CD4-positive, CD25-positive, alpha-beta regulatory T cell (primary cell): Measurements from ENCODE around the gene LRRC49. TPM values are rescaled to one million over a fixed set of nuclear protein-coding genes. Genes with fewer than 3 reads are reported as not detected.

Experiments used
- ATAC-seq, 2 donors: fragments of 150-1000 bp; cut with Tn5 transposase; one replicate each; pipeline ENCODE4 v1.10.0; 2021; ENCODE audit warnings: low read depth in 2 of 2, moderate number of reproducible peaks in 2 of 2, moderate library complexity in 1 of 2
- DNase-seq, 3 donors: peaks; one replicate each; pipeline versions ENCODE4 v3.0.0 to v3.0.0-alpha.2; 2012 to 2022; ENCODE audit warnings: mixed read lengths in 1 of 3
- H3K27ac ChIP-seq: one replicate; pipeline ENCODE4 v1.7.0; 2013; ENCODE audit warnings: mild to moderate bottlenecking, low read length; ENCODE audit not compliant: insufficient read depth, poor library complexity, severe bottlenecking
- H3K27me3 ChIP-seq: one replicate; pipeline ENCODE4 v1.7.0; 2013; ENCODE audit warnings: low read length; ENCODE audit not compliant: control insufficient read depth, insufficient read depth
- H3K36me3 ChIP-seq: one replicate; pipeline ENCODE4 v1.7.0; 2013; ENCODE audit warnings: mild to moderate bottlenecking, low read length, moderate library complexity; ENCODE audit not compliant: control insufficient read depth, insufficient read depth
- H3K4me1 ChIP-seq: 2 replicates; pipeline ENCODE4 v1.7.0; 2013; ENCODE audit warnings: mild to moderate bottlenecking, low read length; ENCODE audit not compliant: insufficient read depth, control insufficient read depth, poor library complexity, severe bottlenecking
- H3K4me3 ChIP-seq: one replicate; pipeline ENCODE4 v1.7.0; 2013; ENCODE audit warnings: low read depth, mild to moderate bottlenecking, low read length, moderate library complexity
- H3K9me3 ChIP-seq, 2 experiments: 1 replicate in 1 of 2; 2 replicates in 1 of 2; pipeline ENCODE4 v1.7.0; 2013; ENCODE audit warnings: low read length in 2 of 2, mild to moderate bottlenecking in 1 of 2, moderate library complexity in 1 of 2; ENCODE audit not compliant: control insufficient read depth in 2 of 2
- H3K27ac Mint-ChIP-seq, 3 donors: one replicate each; pipeline ENCODE4 v1.8.0; 2020 to 2022; ENCODE audit warnings: mild to moderate bottlenecking in 3 of 3, mixed read lengths in 3 of 3, moderate library complexity in 2 of 3
- H3K27me3 Mint-ChIP-seq: one replicate; pipeline ENCODE4 v1.8.0; 2022; ENCODE audit warnings: mild to moderate bottlenecking, mixed read lengths
- H3K36me3 Mint-ChIP-seq: one replicate; pipeline ENCODE4 v1.8.0; 2020; ENCODE audit warnings: mixed read lengths
- H3K4me1 Mint-ChIP-seq, 4 donors: one replicate each; pipeline ENCODE4 v1.8.0; 2020 to 2022; ENCODE audit warnings: mixed read lengths in 4 of 4, mild to moderate bottlenecking in 1 of 4
- H3K4me3 Mint-ChIP-seq, 4 donors: one replicate each; pipeline ENCODE4 v1.8.0; 2020 to 2022; ENCODE audit warnings: mild to moderate bottlenecking in 4 of 4, mixed read lengths in 4 of 4, moderate library complexity in 3 of 4
- H3K9me3 Mint-ChIP-seq, 7 donors: one replicate each; pipeline ENCODE4 v1.8.0; 2020 to 2022; ENCODE audit warnings: mixed read lengths in 7 of 7, mild to moderate bottlenecking in 3 of 7, moderate library complexity in 2 of 7
- polyA plus RNA-seq, 4 donors: library from polyadenylated mRNA; unstranded; fragments of 300-500 nt; fragmentation: Illumina TruSeq; gene quantifications; one replicate each; pipeline ENCODE4 v1.2.3, GENCODE V29; 2021
- total RNA-seq: library from RNA; stranded (reverse); gene quantifications from one replicate; pipeline ENCODE4 v1.2.3, GENCODE V29; 2022

LRRC49 gene
- total and polyA plus RNA-seq, 5 donors from 2014 or later, result 0.34 TPM; not detected in 4

- peaks cover 6% of the 10 kb centered on the region for H3K27me3 ChIP-seq
- H3K27me3 Mint-ChIP-seq, result peaks cover 9% of the 10 kb centered on the region
- no peaks in the 10 kb centered on the region for H3K36me3 Mint-ChIP-seq
- peaks cover 0 to 6% (median 0%) of the 10 kb centered on the region in 7 donors for H3K9me3 Mint-ChIP-seq
- H3K36me3 ChIP-seq, result no peaks in the 10 kb centered on the region
- H3K9me3 ChIP-seq, result peaks cover 0 to 3% of the 10 kb centered on the region in 2 experiments
- H3K4me3 Mint-ChIP-seq, result no peak overlapping the region
- no peak overlapping the region for H3K4me3 ChIP-seq
- no peak overlapping the region for H3K27ac ChIP-seq
- no peaks in the 10 kb centered on the region for H3K4me1 Mint-ChIP-seq
- ATAC-seq (no peak), DNase-seq (no peak)
- H3K27ac Mint-ChIP-seq, result peak overlapping the region in 1 of 3 donors; percentile 27
- no peaks in the 10 kb centered on the region for H3K4me1 ChIP-seq
Observed at GRCh38 chr15:70955151-70955550, 62.5 kb downstream of the LRRC49 start.

GRCh38 chr15:70956201-70956995 is 63.8 kb downstream of the LRRC49 start:
- H3K27ac ChIP-seq, result no peak overlapping the region
- no peaks in the 10 kb centered on the region for H3K4me1 ChIP-seq
- peaks cover 0 to 2% of the 10 kb centered on the region in 2 experiments for H3K9me3 ChIP-seq
- no peak overlapping the region for H3K4me3 ChIP-seq
- Mint-ChIP-seq H3K4me1 (no peaks in the 10 kb centered on the region), H3K27me3 (peaks cover 9% of the 10 kb centered on the region), H3K36me3 (no peaks in the 10 kb centered on the region), H3K27ac (no peak overlapping the region), H3K9me3 (peaks cover 0 to 3% (median 0%) of the 10 kb centered on the region in 7 donors), H3K4me3 (no peak overlapping the region)
- ATAC-seq (no peak), DNase-seq (no peak)
- H3K27me3 ChIP-seq, result peaks cover 9% of the 10 kb centered on the region
- no peaks in the 10 kb centered on the region for H3K36me3 ChIP-seq

DNA sequence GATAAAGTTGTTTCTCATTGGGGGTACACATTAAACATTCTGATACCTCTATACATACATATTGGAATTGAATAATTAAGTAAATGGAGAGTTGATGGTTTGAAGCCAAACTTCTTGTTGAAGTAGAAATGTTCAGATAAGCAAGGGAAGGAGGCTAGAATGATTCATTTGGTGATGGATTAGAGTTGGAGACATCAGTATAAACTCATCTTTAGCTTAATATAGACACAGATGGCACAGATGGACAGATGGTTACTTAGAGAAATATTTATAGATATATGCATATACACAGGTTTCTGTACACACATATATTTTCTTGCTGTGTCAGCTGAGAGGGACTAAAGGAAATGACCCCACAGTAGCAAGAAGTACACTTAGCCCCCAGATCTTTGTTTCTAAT is 69.5 kb downstream of the LRRC49 start:
- Histone ChIP-seq H3K4me3 (no peak overlapping the region), H3K27ac (no peak overlapping the region), H3K27me3 (peaks cover 5% of the 10 kb centered on the region), H3K9me3 (peaks cover 0 to 2% of the 10 kb centered on the region in 2 experiments), H3K4me1 (no peaks in the 10 kb centered on the region), H3K36me3 (no peaks in the 10 kb centered on the region)
- no peak for DNase-seq
- Mint-ChIP-seq H3K27me3 (peaks cover 5% of the 10 kb centered on the region), H3K27ac (no peak overlapping the region), H3K9me3 (peaks cover 0 to 2% (median 0%) of the 10 kb centered on the region in 7 donors), H3K4me3 (no peak overlapping the region), H3K4me1 (no peaks in the 10 kb centered on the region), H3K36me3 (no peaks in the 10 kb centered on the region)
- ATAC-seq, result no peak

DNA sequence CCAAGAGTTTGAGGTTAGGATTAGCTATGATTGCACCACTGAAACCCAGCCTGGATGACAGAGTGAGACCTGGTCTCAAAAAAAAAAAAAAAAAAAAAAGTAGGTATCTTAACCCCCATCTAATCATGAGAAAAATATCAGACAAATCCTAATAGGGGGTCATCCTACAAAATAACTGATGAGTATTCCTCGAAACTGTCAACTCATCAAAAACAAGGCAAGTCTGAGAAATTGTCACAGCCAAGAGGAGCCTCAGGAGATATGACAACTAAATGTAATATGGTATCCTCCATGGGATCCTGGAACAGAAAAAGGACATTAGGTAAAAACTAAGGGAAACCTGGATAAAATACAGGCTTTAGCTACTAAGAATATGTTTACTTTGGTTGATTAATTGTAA is 70.6 kb downstream of the LRRC49 start:
- peaks cover 0 to 2% of the 10 kb centered on the region in 2 experiments for H3K9me3 ChIP-seq
- no peak overlapping the region for H3K4me3 ChIP-seq
- H3K9me3 Mint-ChIP-seq, result peaks cover 0 to 4% (median 0%) of the 10 kb centered on the region in 7 donors
- ATAC-seq (no peak), DNase-seq (no peak)
- H3K27ac Mint-ChIP-seq, result no peak overlapping the region
- no peak overlapping the region for H3K4me3 Mint-ChIP-seq
- no peaks in the 10 kb centered on the region for H3K4me1 ChIP-seq
- H3K4me1 Mint-ChIP-seq, result no peaks in the 10 kb centered on the region
- no peak overlapping the region for H3K27ac ChIP-seq
- no peaks in the 10 kb centered on the region for H3K36me3 Mint-ChIP-seq
- peaks cover 3% of the 10 kb centered on the region for H3K27me3 ChIP-seq
- no peaks in the 10 kb centered on the region for H3K36me3 ChIP-seq
- H3K27me3 Mint-ChIP-seq, result peaks cover 2% of the 10 kb centered on the region

DNA sequence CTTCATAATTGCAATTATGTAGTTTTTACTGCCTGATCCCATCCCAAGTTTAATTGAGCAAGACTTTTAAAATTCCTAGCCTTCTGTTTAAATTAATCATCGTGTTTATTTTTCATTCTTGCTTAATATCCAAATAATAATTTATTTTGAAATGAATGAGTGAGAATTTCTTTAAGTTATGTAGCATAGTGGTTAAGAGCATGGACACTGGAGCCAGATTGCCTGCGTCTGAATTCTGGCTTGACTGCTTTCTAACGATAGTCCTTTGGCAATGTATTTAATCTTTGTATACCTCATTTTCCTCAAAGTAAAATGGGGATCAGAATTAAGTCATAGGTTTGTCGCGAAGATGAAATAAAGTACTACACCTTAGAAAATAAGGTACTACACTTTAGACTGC is 71.4 kb downstream of the LRRC49 start:
- H3K36me3 Mint-ChIP-seq, result no peaks in the 10 kb centered on the region
- no peaks in the 10 kb centered on the region for H3K4me1 Mint-ChIP-seq
- no peak overlapping the region for H3K4me3 ChIP-seq
- no peaks in the 10 kb centered on the region for H3K36me3 ChIP-seq
- no peak for DNase-seq
- no peaks in the 10 kb centered on the region for H3K4me1 ChIP-seq
- no peaks in the 10 kb centered on the region for H3K27me3 Mint-ChIP-seq
- peaks cover 0 to 7% (median 2%) of the 10 kb centered on the region in 7 donors for H3K9me3 Mint-ChIP-seq
- no peak overlapping the region for H3K27ac ChIP-seq
- no peak for ATAC-seq
- peaks cover 0 to 2% of the 10 kb centered on the region in 2 experiments for H3K9me3 ChIP-seq
- no peak overlapping the region for H3K27ac Mint-ChIP-seq
- peaks cover 3% of the 10 kb centered on the region for H3K27me3 ChIP-seq
- no peak overlapping the region for H3K4me3 Mint-ChIP-seq

- Histone ChIP-seq H3K27ac (no peak overlapping the region), H3K4me1 (no peaks in the 10 kb centered on the region), H3K36me3 (no peaks in the 10 kb centered on the region), H3K27me3 (peaks cover 3% of the 10 kb centered on the region), H3K9me3 (peaks cover 0 to 2% of the 10 kb centered on the region in 2 experiments), H3K4me3 (no peak overlapping the region)
- H3K27me3 Mint-ChIP-seq, result peaks cover 3% of the 10 kb centered on the region
- peaks cover 0 to 7% (median 2%) of the 10 kb centered on the region in 7 donors for H3K9me3 Mint-ChIP-seq
- no peak for DNase-seq
- H3K36me3 Mint-ChIP-seq, result no peaks in the 10 kb centered on the region
- no peak overlapping the region for H3K4me3 Mint-ChIP-seq
- no peaks in the 10 kb centered on the region for H3K4me1 Mint-ChIP-seq
- H3K27ac Mint-ChIP-seq, result no peak overlapping the region
- ATAC-seq, result no peak
Observed at GRCh38 chr15:70964686-70965085, 72.1 kb downstream of the LRRC49 start.

DNA sequence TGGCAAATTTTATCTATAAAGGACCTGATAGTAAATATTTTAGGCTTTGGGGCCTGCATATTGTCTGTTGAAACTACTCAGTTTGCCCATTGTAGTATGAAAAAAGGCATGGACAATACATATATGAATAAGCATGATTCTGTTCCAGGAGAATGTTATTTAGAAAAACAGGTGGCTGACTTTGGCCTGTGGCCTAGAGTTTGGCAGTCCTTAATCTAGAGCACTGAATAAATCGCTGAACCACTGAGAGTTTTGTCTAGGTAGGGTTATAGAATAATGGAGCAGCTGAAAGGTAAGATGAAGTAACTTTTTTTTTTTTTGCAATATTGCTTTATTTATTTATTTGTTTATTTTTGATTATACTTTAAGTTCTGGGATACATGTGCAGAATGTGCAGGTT is 75.0 kb downstream of the LRRC49 start:
- no peak overlapping the region for H3K4me3 Mint-ChIP-seq
- Histone ChIP-seq H3K27ac (no peak overlapping the region), H3K4me1 (no peaks in the 10 kb centered on the region), H3K4me3 (no peak overlapping the region), H3K36me3 (no peaks in the 10 kb centered on the region), H3K9me3 (no peaks in the 10 kb centered on the region), H3K27me3 (no peaks in the 10 kb centered on the region)
- DNase-seq (no peak), ATAC-seq (no peak)
- H3K36me3 Mint-ChIP-seq, result no peaks in the 10 kb centered on the region
- no peak overlapping the region for H3K27ac Mint-ChIP-seq
- H3K4me1 Mint-ChIP-seq, result no peaks in the 10 kb centered on the region
- H3K27me3 Mint-ChIP-seq, result peaks cover 8% of the 10 kb centered on the region
- peaks cover 0 to 7% (median 0%) of the 10 kb centered on the region in 7 donors for H3K9me3 Mint-ChIP-seq
